ES-I3 (cell line): ENCODE results near the gene ADGRV1.
"Not testable (repeated sequence)": the region's sequence is repeated elsewhere in the genome, so short reads cannot be mapped to it uniquely, and the experiment has no call there.

Experiments used
- H3K36me3 ChIP-seq: 2 replicates; pipeline ENCODE4 v1.6.1; 2013; ENCODE audit warnings: mild to moderate bottlenecking, low read length, control low read depth, moderate library complexity; ENCODE audit not compliant: insufficient read depth
- H3K4me1 ChIP-seq: 2 replicates; pipeline ENCODE4 v1.6.1; 2013; ENCODE audit warnings: mild to moderate bottlenecking, control low read depth, low read length; ENCODE audit not compliant: insufficient read depth
- H3K9ac ChIP-seq: 2 replicates; pipeline ENCODE4 v1.6.1; 2013; ENCODE audit warnings: low read depth, mild to moderate bottlenecking, low read length, moderate library complexity
- H3K9me3 ChIP-seq: 2 replicates; pipeline ENCODE4 v1.6.1; 2013; ENCODE audit warnings: mild to moderate bottlenecking, low read length, moderate library complexity; ENCODE audit not compliant: control insufficient read depth, insufficient read depth

The ADGRV1 gene

DNA sequence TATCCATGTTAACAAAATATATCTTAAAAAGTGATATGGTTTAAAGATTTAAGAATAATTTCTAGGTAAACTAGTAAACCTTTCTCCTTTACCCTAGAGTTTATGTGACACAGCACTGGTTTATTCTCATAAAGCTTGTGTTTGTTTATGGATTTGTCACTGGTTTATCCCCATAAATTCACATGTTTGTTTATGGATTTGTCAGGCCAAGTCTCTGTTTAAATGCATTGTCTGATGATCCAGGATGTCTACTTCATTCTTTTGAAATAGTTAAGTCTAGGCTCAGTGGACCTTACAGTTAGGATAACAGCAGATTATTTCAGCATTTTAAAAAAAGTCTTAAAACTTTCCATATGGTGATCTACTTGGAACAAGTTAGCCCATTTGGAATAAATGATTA lies 490.5 kb downstream of the ADGRV1 start:
- H3K36me3 ChIP-seq: no peaks in the 10 kb centered on the region
- no peaks in the 10 kb centered on the region for H3K9me3 ChIP-seq
- no peak overlapping the region for H3K9ac ChIP-seq
- no peaks in the 10 kb centered on the region for H3K4me1 ChIP-seq

DNA sequence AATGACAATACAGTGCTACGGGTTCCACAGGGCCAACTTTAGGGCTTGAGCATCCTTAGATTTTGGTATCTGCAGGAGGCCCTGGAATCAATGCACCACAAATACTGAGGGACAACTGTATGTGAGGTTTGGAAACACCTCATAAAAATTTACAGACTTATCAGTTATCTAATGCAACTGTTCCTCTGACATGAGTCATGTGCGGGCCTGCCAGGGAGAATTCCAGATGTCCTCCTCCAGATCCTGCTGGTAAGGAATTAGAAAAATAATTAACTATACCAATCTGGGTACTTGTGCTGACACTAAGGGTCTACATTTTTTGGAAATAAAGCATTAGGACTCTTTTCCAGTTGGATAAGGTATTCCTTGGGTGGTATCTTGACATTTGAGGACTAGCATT lies 491.2 kb downstream of the ADGRV1 start:
- Histone ChIP-seq H3K36me3 (no peaks in the 10 kb centered on the region), H3K9ac (no peak overlapping the region), H3K4me1 (no peaks in the 10 kb centered on the region), H3K9me3 (no peaks in the 10 kb centered on the region)

DNA sequence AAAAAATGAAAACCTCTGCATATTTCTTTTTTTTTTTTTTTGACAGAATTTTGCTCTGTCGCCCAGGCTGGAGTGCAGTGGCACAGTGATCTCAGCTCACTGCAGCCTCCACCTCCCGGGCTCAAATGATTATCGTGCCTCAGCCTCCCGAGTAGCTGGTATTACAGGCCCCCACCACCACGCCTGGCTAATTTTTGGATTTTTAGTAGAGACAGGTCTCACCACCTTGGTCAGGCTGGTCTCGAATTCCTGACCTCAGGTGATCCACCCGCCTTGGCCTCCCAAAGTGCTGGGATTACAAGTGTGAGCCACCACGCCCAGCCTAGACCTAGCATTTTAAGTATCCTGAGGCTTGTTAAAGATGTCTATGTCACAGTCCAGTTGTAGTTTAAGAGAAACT lies 493.8 kb downstream of the ADGRV1 start:
- H3K36me3 ChIP-seq, H3K9me3 ChIP-seq, H3K9ac ChIP-seq, H3K4me1 ChIP-seq: not testable (repeated sequence)

DNA sequence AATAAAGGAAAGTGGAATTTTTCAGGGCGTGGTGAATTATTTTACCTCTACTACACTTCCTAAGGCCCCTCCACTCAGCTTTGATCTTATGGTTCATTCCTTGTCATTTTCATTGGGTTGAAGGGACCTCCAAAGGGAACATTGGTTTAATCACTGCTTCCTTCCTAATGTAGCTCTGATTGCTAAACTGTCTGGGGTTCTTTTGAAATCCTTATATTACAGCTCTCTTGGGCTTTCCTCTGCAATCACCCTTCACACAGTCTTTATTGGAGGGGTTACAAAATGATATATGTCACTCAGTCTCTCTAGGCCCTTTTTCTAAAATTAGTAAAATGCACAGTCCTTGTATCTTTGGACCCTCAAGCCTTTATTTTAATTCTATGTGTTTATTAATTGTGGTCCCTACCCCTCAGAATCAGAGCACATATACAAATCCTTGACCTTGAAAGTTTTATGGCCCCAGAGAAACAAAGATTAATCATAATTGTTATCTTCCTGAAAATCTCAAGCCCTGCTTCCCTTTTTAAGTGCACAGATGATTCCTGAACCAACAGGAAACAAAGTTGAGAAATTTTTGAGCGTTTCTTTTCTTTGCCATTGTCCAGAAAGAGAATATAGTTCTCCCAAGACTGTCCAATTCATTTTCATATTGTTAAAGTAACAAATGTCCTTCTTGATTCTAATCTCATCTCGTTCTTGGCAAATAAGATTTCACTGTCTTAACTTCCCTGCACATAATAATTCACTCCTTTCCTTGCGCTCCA lies 494.6 kb downstream of the ADGRV1 start:
- Histone ChIP-seq H3K9me3 (no peaks in the 10 kb centered on the region), H3K9ac (no peak overlapping the region)

GRCh38 chr5:91053741-91054025 lies 495.1 kb downstream of the ADGRV1 start:
- Histone ChIP-seq H3K9me3 (no peaks in the 10 kb centered on the region), H3K4me1 (no peaks in the 10 kb centered on the region), H3K36me3 (no peaks in the 10 kb centered on the region), H3K9ac (no peak overlapping the region)

More for the DNA sequence above, 494.6 kb downstream of the ADGRV1 start:
- no peaks in the 10 kb centered on the region for H3K4me1 ChIP-seq
- H3K36me3 ChIP-seq: no peaks in the 10 kb centered on the region

- Histone ChIP-seq H3K4me1 (no peaks in the 10 kb centered on the region), H3K9ac (no peak overlapping the region), H3K9me3 (no peaks in the 10 kb centered on the region), H3K36me3 (no peaks in the 10 kb centered on the region)
These were observed 499.6 kb downstream of the ADGRV1 start for GRCh38 chr5:91058155-91058554.

- Histone ChIP-seq H3K9ac (no peak overlapping the region), H3K36me3 (no peaks in the 10 kb centered on the region), H3K9me3 (no peaks in the 10 kb centered on the region), H3K4me1 (no peaks in the 10 kb centered on the region)
These were observed 500.0 kb downstream of the ADGRV1 start for GRCh38 chr5:91058575-91058974.

- H3K9ac ChIP-seq: no peak overlapping the region
- no peaks in the 10 kb centered on the region for H3K36me3 ChIP-seq
- no peaks in the 10 kb centered on the region for H3K9me3 ChIP-seq
- H3K4me1 ChIP-seq: no peaks in the 10 kb centered on the region
These were observed 500.8 kb downstream of the ADGRV1 start for GRCh38 chr5:91059409-91059808.

- no peaks in the 10 kb centered on the region for H3K9me3 ChIP-seq
- no peak overlapping the region for H3K9ac ChIP-seq
- no peaks in the 10 kb centered on the region for H3K36me3 ChIP-seq
- no peaks in the 10 kb centered on the region for H3K4me1 ChIP-seq
These were observed 502.5 kb downstream of the ADGRV1 start for GRCh38 chr5:91061094-91061493.

GRCh38 chr5:91061946-91062562 lies 503.5 kb downstream of the ADGRV1 start:
- Histone ChIP-seq H3K9ac (no peak overlapping the region), H3K4me1 (no peaks in the 10 kb centered on the region), H3K9me3 (no peaks in the 10 kb centered on the region), H3K36me3 (no peaks in the 10 kb centered on the region)

DNA sequence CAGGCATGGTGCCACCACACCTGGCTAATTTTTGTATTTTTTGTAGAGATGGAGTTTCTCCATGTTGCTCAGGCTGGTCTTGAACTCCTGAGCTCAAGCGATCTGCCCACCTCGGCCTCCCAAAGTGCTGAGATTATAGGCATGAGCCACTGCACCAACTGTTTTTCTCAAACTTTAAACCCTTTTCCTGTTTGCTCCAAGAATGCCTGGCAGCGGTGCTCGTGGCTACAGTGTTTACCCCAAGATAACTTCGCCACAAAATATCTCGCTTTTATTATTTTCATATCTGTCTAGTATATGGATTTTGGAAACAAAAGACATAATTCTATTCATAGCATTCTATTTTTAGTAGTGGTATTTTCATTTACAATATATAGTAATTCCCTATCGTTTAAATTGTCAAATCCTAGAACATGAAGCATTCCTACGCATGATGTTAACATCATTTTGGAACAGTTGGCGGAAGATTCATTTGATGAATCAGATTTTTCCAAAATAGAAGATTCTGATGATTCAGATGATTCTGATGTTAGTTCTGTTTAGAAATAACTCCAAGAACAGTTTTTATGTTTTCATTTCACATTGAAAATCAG lies 504.6 kb downstream of the ADGRV1 start:
- not testable (repeated sequence) for H3K36me3 ChIP-seq, H3K4me1 ChIP-seq, H3K9ac ChIP-seq, H3K9me3 ChIP-seq

GRCh38 chr5:91065496-91065895 lies 506.9 kb downstream of the ADGRV1 start:
- H3K9ac ChIP-seq: no peak overlapping the region
- no peaks in the 10 kb centered on the region for H3K9me3 ChIP-seq
- H3K36me3 ChIP-seq: no peaks in the 10 kb centered on the region
- no peaks in the 10 kb centered on the region for H3K4me1 ChIP-seq

GRCh38 chr5:91069364-91069763 lies 510.8 kb downstream of the ADGRV1 start:
- H3K36me3 ChIP-seq: no peaks in the 10 kb centered on the region
- H3K9me3 ChIP-seq: no peaks in the 10 kb centered on the region
- no peak overlapping the region for H3K9ac ChIP-seq
- H3K4me1 ChIP-seq: no peaks in the 10 kb centered on the region

GRCh38 chr5:91070761-91071550 lies 512.4 kb downstream of the ADGRV1 start:
- H3K9ac ChIP-seq: no peak overlapping the region
- no peaks in the 10 kb centered on the region for H3K9me3 ChIP-seq
- H3K4me1 ChIP-seq: no peaks in the 10 kb centered on the region
- H3K36me3 ChIP-seq: no peaks in the 10 kb centered on the region

DNA sequence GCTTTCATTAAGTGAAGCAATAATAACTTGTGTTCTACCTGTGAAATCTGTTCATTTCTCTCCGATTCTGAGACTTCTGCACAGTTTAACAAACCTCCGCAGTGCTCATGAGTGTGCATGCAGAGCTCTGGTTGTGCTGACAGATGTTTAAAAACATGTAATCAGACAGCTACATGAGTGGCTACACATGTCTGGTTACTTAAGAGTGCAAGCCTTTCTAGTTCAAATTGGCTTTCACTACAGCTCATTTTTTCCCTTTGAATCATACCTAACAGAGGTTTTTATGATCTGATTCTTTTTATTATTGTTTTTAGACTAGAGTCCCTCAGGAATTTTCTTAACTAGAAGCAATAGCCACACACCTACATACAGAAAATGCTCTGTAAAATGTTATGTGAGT lies 514.3 kb downstream of the ADGRV1 start:
- no peaks in the 10 kb centered on the region for H3K9me3 ChIP-seq
- no peaks in the 10 kb centered on the region for H3K36me3 ChIP-seq
- H3K9ac ChIP-seq: no peak overlapping the region
- no peaks in the 10 kb centered on the region for H3K4me1 ChIP-seq
